H1 (cell line): ENCODE data around the gene ADAM12. TPM values are rescaled to one million over a fixed set of nuclear protein-coding genes. Genes with fewer than 3 reads are reported as not detected.

Experiments
- MAFK ChIP-seq: IDR thresholded peaks from 2 replicates; pipeline ENCODE4 v1.6.1; 2012; ENCODE audit warnings: low read depth, mild to moderate bottlenecking, improper control_type of control experiment, low read length
- polyA plus RNA-seq, 7 experiments: library from polyadenylated mRNA; depleted of rRNA in 3 of 7; stranded (reverse) in 5 of 7; unstranded in 2 of 7; fragments of >200 nt in 5 of 7; fragments of 200-250 nt in 2 of 7; gene quantifications; 1 replicate in 5 of 7; 2 replicates in 1 of 7; 4 replicates in 1 of 7; pipeline versions ENCODE4 v1.2.1 to v1.2.3, GENCODE V29; 2011 to 2013; ENCODE audit warnings: missing spikeins in 2 of 7, mixed read lengths in 2 of 7
- total RNA-seq: library from RNA; stranded (reverse); fragmentation: NEBNext Ultra II Directional; extraction: Animal tissue kit (Norgen Biotek cat#: 25700); gene quantifications from 2 replicates; pipeline ENCODE4 v1.2.1, GENCODE V29; 2021

The ADAM12 gene
- total and polyA plus RNA-seq, 2 of the 8 experiments (the other 6 are each of a cell fraction or from before 2014, with no cell fraction given), result 0.07 to 0.17 TPM

DNA sequence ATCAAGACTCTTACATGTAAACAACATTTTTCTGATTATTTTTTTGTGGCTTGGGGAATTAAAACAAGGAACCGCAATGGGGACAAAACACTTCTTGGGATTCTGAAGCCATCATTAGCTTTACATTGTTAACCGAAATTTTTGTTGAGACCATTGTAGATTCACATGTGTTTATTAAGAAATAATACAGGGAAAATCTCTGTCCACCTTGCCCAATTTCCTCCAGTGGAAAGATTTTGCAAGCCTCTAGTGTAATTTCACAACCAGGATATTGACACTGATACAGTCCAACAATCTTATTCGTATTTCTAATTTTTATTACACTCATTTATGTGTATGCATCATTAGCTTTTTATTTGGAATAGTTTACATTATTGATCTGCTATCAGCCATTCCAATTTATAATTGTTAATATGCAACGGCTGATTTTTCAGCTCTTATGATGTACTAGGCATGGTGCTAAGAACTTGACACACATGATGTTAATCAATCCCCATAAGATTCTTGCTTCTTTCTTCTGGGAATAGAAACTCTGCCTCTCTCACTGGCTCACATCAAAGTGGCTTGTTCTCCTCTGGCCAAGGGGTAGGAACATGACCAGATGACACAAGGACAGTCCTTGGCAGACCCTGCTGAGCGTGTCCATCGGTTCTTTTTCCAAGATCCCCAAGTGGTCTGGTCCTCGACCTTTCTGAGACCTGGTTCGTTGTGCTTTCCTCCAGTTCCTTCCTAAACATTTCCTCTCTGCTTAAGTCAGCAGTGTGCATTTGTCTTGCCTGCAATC is 137.6 kb downstream of the ADAM12 start (continued):
- TF ChIP-seq MAFK, result no peak
